C4-2B (cell line): ENCODE measurements around the gene ZDHHC14.

Experiments
- H3K27ac ChIP-seq: fragments of 450-650 bp; 2 replicates; pipeline ENCODE4 v1.5.1; 2017
- CTCF ChIP-seq: fragments of 450-650 bp; conservative IDR thresholded peaks from 2 replicates; pipeline ENCODE4 v1.5.1; 2017; ENCODE audit warnings: mild to moderate bottlenecking
- ZFX ChIP-seq: fragments of 450-650 bp; IDR thresholded peaks from 2 replicates; pipeline ENCODE4 v1.6.1; 2017

Gene ZDHHC14

GRCh38 chr6:157659536-157660271, 278.7 kb downstream of the ZDHHC14 start:
- no peak overlapping the region for H3K27ac ChIP-seq
- no peak for TF ChIP-seq ZFX
- TF ChIP-seq CTCF, result no peak

- no peak for TF ChIP-seq ZFX
- TF ChIP-seq CTCF, result no peak
Observed at GRCh38 chr6:157660414-157660813, 279.4 kb downstream of the ZDHHC14 start.

GRCh38 chr6:157661652-157662051, 280.7 kb downstream of the ZDHHC14 start:
- no peak for TF ChIP-seq ZFX
- no peak for TF ChIP-seq CTCF

More at GRCh38 chr6:157660414-157660813, 279.4 kb downstream of the ZDHHC14 start:
- no peak overlapping the region for H3K27ac ChIP-seq

GRCh38 chr6:157663261-157663660, 282.3 kb downstream of the ZDHHC14 start:
- TF ChIP-seq ZFX, result no peak
- TF ChIP-seq CTCF, result no peak
- no peak overlapping the region for H3K27ac ChIP-seq

More at GRCh38 chr6:157661652-157662051, 280.7 kb downstream of the ZDHHC14 start:
- H3K27ac ChIP-seq, result no peak overlapping the region

GRCh38 chr6:157665180-157665579, 284.2 kb downstream of the ZDHHC14 start:
- no peak for TF ChIP-seq ZFX
- TF ChIP-seq CTCF, result no peak
- H3K27ac ChIP-seq, result no peak overlapping the region

GRCh38 chr6:157666729-157667128, 285.7 kb downstream of the ZDHHC14 start:
- no peak for TF ChIP-seq ZFX
- TF ChIP-seq CTCF, result no peak
- H3K27ac ChIP-seq, result no peak overlapping the region

GRCh38 chr6:157667211-157668008, 286.4 kb downstream of the ZDHHC14 start:
- H3K27ac ChIP-seq, result no peak overlapping the region
- no peak for TF ChIP-seq ZFX
- peak; percentile 54 for TF ChIP-seq CTCF
